Adipocyte (in vitro differentiated cells): Measurements from ENCODE around the gene GRAMD1B.

ENCODE experiments used
- DNase-seq: peaks from one replicate; pipeline ENCODE4 v3.0.0-alpha.2; 2015; ENCODE audit warnings: low read depth
- H3K27me3 ChIP-seq: replicated peaks from 2 replicates; pipeline ENCODE4 v1.7.0; 2013; ENCODE audit warnings: mild to moderate bottlenecking, low read length, moderate library complexity; ENCODE audit not compliant: control insufficient read depth, insufficient read depth
- H3K36me3 ChIP-seq: 2 replicates; pipeline ENCODE4 v1.7.0; 2013; ENCODE audit warnings: low read length, mild to moderate bottlenecking, moderate library complexity; ENCODE audit not compliant: control insufficient read depth, insufficient read depth, severe bottlenecking
- H3K4me1 ChIP-seq: 2 replicates; pipeline ENCODE4 v1.7.0; 2013; ENCODE audit warnings: mild to moderate bottlenecking, low read length, moderate library complexity; ENCODE audit not compliant: control insufficient read depth, insufficient read depth
- H3K4me3 ChIP-seq: 2 replicates; pipeline ENCODE4 v1.7.0; 2013; ENCODE audit warnings: mild to moderate bottlenecking, low read length, moderate library complexity
- H3K9ac ChIP-seq: 2 replicates; pipeline ENCODE4 v1.7.0; 2013; ENCODE audit warnings: mild to moderate bottlenecking, low read length, moderate library complexity
- H3K9me3 ChIP-seq: 2 replicates; pipeline ENCODE4 v1.7.0; 2013; ENCODE audit warnings: mild to moderate bottlenecking, low read length, moderate library complexity; ENCODE audit not compliant: control insufficient read depth

The GRAMD1B gene

DNA sequence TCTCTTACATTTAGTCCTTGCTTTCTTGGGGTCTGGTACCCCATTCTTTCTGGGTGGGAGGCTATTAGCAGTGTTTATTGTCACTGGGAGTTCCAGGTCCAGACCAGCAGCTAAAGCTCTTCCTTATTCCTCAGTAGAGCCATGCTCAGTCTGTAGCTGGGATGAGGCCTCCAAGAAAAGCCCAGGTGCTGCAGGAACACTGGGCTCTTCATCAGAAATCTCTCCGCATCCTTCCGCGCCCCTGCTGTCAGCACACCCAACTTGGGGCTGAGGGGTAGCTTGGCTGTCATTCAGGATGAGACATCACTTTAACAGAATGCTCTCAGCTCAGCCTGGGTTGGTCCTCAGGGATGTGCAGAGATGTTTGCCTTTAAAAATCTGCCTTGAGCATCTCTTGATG lies 97.5 kb downstream of the GRAMD1B start:
- peaks cover 3% of the 10 kb centered on the region for H3K4me1 ChIP-seq
- H3K9ac ChIP-seq, result no peak overlapping the region
- no peaks in the 10 kb centered on the region for H3K36me3 ChIP-seq
- H3K27me3 ChIP-seq, result no peaks in the 10 kb centered on the region
- no peak overlapping the region for H3K4me3 ChIP-seq
- no peak for DNase-seq
- H3K9me3 ChIP-seq, result no peaks in the 10 kb centered on the region

GRCh38 chr11:123527947-123528346 lies 97.9 kb downstream of the GRAMD1B start:
- Histone ChIP-seq H3K4me3 (no peak overlapping the region), H3K36me3 (no peaks in the 10 kb centered on the region), H3K9me3 (no peaks in the 10 kb centered on the region), H3K4me1 (peaks cover 3% of the 10 kb centered on the region), H3K9ac (no peak overlapping the region), H3K27me3 (no peaks in the 10 kb centered on the region)
- DNase-seq, result no peak

DNA sequence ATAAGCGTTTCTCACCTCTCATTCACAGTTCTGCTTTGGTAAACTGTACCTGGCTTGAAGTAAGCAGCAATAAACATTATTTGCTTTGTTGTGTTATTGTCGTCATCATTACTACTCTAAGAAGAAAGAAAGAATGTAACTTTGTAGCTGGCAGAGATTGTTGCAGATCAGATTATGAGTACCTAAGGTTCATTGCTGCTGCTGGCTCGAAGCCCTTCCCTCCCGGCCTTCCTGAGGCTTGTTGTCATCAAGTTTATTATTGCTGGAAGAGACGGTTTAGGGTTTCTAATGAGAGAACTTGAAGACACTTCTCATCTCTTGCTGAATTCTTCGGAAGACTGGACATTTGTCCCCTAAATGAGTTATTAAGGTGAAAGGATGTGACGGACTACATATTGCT lies 101.3 kb downstream of the GRAMD1B start:
- no peak overlapping the region for H3K4me3 ChIP-seq
- H3K9ac ChIP-seq, result no peak overlapping the region
- no peak for DNase-seq
- no peaks in the 10 kb centered on the region for H3K27me3 ChIP-seq
- H3K36me3 ChIP-seq, result no peaks in the 10 kb centered on the region
- peaks cover 2% of the 10 kb centered on the region for H3K4me1 ChIP-seq
- no peaks in the 10 kb centered on the region for H3K9me3 ChIP-seq

- no peak for DNase-seq
- H3K4me1 ChIP-seq, result peaks cover 10% of the 10 kb centered on the region
- no peaks in the 10 kb centered on the region for H3K27me3 ChIP-seq
- no peak overlapping the region for H3K9ac ChIP-seq
- no peaks in the 10 kb centered on the region for H3K9me3 ChIP-seq
- no peaks in the 10 kb centered on the region for H3K36me3 ChIP-seq
- no peak overlapping the region for H3K4me3 ChIP-seq
Observed at GRCh38 chr11:123532131-123532530, 102.1 kb downstream of the GRAMD1B start.

DNA sequence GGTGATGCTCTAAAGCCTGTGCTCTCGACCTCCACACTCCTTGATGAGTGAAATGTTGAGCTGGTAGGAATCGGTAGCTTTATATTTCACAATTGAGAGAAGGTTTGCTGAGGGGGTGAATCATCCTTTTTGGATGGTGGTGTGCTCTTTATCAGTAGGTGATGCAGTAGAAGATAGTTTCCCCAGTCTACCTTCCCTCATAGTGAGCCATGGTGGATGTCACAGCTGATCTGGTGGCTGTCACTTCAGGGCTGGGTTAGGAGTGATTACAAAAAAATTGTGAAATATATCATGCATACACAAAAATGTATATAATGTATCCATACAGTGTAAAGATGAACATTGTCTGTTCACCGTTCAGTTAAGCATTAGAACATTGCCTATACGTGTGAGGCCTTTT lies 105.3 kb downstream of the GRAMD1B start:
- H3K27me3 ChIP-seq, result no peaks in the 10 kb centered on the region
- H3K9ac ChIP-seq, result no peak overlapping the region
- no peak for DNase-seq
- H3K4me1 ChIP-seq, result peaks cover 11% of the 10 kb centered on the region
- H3K4me3 ChIP-seq, result no peak overlapping the region
- H3K36me3 ChIP-seq, result no peaks in the 10 kb centered on the region
- no peaks in the 10 kb centered on the region for H3K9me3 ChIP-seq

DNA sequence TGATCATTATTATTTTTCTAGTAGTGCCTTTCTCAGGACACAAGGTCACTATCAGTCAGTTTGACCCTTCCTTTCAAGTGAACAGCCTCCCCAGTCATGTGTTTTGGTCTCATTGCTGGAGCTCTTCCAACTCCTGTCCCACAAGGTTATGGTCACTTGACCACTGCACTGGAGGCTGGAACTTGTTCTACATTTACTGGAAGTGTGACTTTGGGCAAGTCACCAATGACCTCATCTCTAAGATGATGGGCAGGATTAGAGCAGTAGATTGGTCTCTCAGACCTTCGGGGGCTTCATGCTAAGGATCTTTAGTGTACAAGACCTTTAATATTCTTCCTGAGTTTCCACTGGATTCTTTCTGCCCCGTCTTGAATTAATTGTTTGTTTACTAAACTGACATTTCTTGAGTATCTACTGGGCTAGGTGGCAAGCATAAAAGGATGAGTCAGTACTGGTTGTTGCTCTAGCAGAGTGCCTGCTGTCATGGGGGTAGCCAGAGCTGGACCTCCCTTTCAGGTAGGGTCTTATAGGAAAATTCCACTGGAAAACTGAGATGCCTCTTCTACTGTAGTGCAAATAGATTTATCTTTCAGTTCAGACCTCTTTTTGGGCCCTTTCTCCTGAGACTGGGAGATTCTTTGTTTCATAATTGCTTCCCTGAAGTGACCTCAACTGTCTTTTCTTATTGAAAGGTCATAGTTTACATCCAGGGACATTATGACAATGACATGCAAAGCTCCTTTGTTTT lies 106.8 kb downstream of the GRAMD1B start:
- no peaks in the 10 kb centered on the region for H3K36me3 ChIP-seq
- H3K9ac ChIP-seq, result no peak overlapping the region
- no peak for DNase-seq
- no peaks in the 10 kb centered on the region for H3K9me3 ChIP-seq
- peaks cover 11% of the 10 kb centered on the region for H3K4me1 ChIP-seq
- no peak overlapping the region for H3K4me3 ChIP-seq
- H3K27me3 ChIP-seq, result no peaks in the 10 kb centered on the region

GRCh38 chr11:123537726-123538125 lies 107.7 kb downstream of the GRAMD1B start:
- Histone ChIP-seq H3K4me1 (peaks cover 11% of the 10 kb centered on the region), H3K4me3 (no peak overlapping the region), H3K27me3 (no peaks in the 10 kb centered on the region), H3K36me3 (no peaks in the 10 kb centered on the region), H3K9me3 (no peaks in the 10 kb centered on the region), H3K9ac (no peak overlapping the region)
- no peak for DNase-seq

DNA sequence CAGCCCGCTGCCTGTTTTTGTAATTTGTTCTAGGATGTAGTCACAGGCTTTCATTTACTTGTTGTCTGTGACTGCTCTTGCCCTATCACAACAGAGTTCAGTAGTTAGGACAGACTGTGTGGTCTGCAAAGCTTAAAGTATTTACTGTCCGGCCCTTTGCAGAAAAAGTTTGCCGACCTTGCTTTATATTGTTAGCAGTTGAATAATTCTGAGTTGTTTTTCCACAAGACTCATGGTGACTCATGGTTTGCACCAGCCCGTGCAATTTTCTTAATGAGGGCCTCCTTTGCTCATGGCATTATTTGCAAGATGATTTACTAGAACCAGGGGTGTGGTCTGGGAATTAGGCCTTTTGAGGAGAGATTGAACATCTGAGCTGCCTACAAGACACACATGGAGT lies 113.7 kb downstream of the GRAMD1B start:
- Histone ChIP-seq H3K9me3 (no peaks in the 10 kb centered on the region), H3K36me3 (no peaks in the 10 kb centered on the region), H3K4me1 (peaks cover 37% of the 10 kb centered on the region), H3K4me3 (peak overlapping the region; percentile 16), H3K27me3 (no peaks in the 10 kb centered on the region), H3K9ac (no peak overlapping the region)
- DNase-seq, result peak; percentile 82

GRCh38 chr11:123544631-123545375 lies 114.7 kb downstream of the GRAMD1B start:
- Histone ChIP-seq H3K4me3 (no peak overlapping the region), H3K27me3 (no peaks in the 10 kb centered on the region), H3K9me3 (no peaks in the 10 kb centered on the region), H3K9ac (no peak overlapping the region), H3K36me3 (no peaks in the 10 kb centered on the region), H3K4me1 (peaks cover 37% of the 10 kb centered on the region)
- DNase-seq, result no peak

- no peak for DNase-seq
- Histone ChIP-seq H3K9me3 (no peaks in the 10 kb centered on the region), H3K36me3 (no peaks in the 10 kb centered on the region), H3K9ac (no peak overlapping the region), H3K27me3 (no peaks in the 10 kb centered on the region), H3K4me3 (no peak overlapping the region), H3K4me1 (peaks cover 43% of the 10 kb centered on the region)
Observed at GRCh38 chr11:123545726-123546270, 115.7 kb downstream of the GRAMD1B start.

DNA sequence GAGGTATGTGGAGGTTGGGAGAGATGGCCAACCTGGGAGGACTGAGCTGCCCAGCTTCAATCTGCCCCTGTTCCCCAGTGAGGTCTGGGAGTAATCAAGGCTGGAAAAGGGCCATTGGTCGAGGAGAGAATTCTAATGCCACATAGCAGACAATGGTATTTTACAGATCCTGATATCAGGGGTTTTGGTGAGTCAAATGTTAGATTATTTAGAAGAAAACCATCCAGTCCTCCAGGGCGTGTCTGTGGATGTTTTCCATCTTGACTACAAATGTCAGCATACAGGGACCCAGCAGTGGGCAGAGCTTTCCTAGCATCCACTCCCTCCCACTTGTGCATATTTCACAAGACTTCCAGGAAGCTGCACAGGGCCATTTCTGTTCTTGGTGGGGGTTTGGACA lies 116.4 kb downstream of the GRAMD1B start:
- H3K9ac ChIP-seq, result no peak overlapping the region
- H3K9me3 ChIP-seq, result no peaks in the 10 kb centered on the region
- no peaks in the 10 kb centered on the region for H3K36me3 ChIP-seq
- no peaks in the 10 kb centered on the region for H3K27me3 ChIP-seq
- H3K4me1 ChIP-seq, result peaks cover 43% of the 10 kb centered on the region
- peak; percentile 73 for DNase-seq
- H3K4me3 ChIP-seq, result no peak overlapping the region
